Midbrain (tissue), 1 donor: Measurements from ENCODE around the gene MCUB.
A peak's percentile ranks its signal among the peaks of the same experiment; 100 is the strongest.
"Not testable (repeated sequence)": the region's sequence is repeated elsewhere in the genome, so short reads cannot be mapped to it uniquely, and the experiment has no call there.

Experiments
- DNase-seq: peaks from one replicate; lab custom pipeline; 2025; lab: John Stamatoyannopoulos, UW

The MCUB gene, protein sequence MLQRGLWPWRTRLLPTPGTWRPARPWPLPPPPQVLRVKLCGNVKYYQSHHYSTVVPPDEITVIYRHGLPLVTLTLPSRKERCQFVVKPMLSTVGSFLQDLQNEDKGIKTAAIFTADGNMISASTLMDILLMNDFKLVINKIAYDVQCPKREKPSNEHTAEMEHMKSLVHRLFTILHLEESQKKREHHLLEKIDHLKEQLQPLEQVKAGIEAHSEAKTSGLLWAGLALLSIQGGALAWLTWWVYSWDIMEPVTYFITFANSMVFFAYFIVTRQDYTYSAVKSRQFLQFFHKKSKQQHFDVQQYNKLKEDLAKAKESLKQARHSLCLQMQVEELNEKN

DNA sequence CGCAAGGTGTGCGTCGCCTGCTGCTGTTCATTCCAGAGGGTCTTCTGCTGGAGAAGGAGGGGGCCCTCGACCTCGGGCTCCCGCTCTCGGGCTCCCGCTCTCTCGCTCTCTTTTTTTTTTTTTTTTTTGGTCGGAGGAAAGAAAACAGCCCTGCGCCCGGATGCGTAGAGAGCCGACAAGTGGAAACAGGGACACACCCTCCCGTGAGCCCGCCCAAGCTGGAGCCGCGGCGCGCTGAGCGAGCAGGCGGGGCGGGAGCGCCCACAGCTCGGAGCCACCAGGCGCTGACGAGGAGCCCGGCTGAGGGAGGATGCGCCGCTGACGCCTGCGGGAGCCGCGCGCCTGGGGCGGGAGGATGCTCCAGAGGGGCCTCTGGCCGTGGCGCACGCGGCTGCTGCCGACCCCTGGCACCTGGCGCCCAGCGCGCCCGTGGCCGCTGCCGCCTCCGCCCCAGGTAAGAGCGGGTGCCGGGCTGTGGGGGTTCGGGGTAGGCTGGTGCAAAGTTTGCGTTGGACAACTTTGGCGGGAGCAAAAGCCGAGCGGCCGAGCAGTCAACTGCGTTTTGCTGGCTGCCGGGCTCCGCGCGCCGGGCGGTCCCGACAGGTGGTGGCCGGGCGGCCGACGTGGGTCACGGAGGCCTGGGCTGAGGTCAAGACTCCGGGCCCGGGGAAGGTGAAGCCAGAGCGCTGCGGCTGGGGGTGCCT lies at the start of gene MCUB:
Gene MCUB (plus strand): TSS at position 264 of the 704 bp plus-strand sequence. CDS start 92 bp downstream, at position 356.
- DNase-seq = peak; percentile 68

DNA sequence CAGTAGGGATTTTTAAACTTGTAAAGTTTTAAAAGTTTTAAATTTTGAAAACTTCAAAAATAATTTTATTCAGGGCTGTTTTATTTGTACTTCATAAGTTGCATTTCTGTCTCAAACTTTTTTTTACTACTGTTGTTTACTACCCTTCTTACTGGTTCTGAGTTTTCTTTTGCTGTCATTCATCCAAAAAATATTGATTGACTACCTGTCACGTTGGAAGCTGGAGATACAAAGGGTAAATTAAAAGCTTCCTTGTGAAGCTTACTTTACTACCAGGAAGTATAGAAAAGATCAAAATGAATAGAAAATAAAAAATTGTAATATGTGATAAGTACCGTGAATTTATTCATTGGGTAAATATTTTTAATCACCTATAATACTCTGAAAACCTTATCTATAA lies 49.4 kb upstream of the MCUB start:
- DNase-seq = no peak

DNA sequence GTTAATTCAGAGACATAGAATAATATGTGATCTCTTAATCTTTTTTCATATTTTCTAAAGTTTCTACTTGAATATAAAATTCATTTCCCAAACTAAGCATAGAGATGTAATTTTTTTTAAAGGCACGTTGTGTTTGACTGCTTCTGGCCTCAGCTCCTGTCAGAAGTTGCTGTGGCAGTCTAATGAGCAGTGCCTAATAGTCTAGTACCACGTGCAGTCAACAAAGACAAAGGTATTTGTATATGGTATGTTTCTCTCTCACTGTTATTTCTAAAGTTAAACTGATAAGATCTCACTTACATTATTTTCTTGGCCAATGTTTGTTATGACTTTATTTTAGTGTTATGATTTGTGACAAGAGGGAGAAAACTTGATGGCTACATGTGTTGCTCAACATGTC lies 48.6 kb upstream of the MCUB start:
- DNase-seq = no peak

DNA sequence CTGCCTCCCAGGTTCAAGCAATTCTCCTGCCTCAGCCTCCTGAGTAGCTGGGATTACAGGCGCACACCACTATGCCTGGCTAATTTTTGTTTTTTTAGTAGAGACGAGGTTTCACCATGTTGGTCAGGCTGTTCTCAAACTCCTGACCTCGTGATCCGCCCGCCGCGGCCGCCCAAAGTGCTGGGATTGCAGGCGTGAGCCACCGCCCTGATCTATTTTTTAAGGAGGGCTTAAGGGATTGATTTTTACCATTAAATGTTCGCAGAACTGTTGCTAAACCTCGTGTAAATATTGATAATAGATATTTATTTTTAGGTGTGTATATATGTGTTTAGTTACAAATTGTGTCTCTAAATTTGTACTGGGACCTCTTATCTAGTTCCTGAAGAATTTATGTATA lies 46.7 kb upstream of the MCUB start:
- not testable (repeated sequence) for DNase-seq

DNA sequence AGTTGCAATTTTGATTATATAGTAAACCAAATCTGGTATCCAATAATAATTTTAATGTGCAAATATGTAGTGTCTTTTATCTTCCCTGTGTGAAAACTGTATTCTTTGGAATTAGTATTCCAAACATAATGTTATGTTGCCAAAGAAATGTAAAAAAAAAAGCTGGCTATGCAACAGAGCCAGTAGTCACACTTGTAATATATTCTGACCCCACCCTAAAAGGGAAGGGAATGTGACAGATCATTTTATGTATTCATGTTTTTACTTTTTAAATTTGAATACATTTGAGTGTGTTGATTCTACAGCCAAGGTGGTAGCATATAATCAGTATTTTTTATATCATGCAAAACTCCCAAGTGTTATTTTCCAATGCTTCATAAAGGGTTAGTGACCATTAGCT lies 27.9 kb upstream of the MCUB start:
- DNase-seq = no peak

DNA sequence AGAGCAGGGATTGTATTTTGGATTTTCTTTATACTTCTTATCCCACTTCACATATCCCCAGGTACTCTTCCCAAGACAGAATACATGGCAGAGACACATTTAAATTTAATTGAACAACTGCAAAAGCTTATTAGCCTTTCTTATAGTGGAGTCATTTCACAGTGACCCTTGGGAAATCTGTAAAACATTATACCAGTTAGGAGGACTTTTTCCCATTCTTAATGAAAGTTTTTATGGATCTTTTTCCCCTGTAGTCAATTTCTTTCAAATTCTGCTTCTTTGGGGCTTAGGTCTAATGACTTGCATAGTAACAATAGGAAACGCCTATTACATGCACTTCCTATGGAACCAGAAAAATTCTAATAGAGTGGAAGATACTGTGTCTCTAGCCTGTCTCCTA lies 14.6 kb upstream of the MCUB start:
- DNase-seq = no peak

DNA sequence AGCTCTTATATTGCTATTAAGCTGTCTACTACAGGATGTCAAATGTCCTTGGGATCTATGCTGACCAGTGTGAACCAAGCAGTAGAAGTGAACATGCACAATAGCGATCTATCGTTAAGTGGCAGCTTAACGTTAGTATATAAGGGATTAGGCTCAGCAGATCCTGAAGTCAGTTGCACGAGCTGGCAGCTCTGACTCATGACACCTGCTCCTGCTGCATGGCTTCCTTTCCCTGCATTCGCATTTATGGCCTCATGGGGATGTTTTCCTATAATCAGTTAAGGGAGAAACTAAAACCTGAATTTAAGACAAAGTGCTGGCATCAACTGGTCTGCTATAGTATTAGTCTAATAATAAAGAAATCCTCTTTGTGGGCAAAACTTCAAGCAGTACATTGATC lies 12.7 kb upstream of the MCUB start:
- DNase-seq = no peak

DNA sequence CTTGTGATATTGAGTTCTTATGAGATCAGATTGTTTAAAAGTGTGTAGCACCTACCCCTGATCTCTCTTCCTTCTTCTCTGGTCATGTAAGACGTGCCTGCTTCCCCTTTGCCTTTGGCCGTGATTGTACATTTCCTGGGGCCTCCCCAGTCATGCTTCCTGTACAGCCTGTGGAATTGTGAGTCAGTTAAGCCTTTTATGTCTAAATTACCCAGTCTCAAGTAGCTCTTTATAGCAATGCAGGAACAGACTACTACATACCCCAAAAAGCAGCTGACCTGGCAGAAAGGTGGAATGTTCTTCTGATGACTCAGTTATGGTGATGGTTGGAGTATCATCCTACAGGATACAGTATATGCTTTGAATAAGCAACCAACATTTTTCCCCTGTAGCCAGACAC lies 11.4 kb upstream of the MCUB start:
- DNase-seq = no peak

DNA sequence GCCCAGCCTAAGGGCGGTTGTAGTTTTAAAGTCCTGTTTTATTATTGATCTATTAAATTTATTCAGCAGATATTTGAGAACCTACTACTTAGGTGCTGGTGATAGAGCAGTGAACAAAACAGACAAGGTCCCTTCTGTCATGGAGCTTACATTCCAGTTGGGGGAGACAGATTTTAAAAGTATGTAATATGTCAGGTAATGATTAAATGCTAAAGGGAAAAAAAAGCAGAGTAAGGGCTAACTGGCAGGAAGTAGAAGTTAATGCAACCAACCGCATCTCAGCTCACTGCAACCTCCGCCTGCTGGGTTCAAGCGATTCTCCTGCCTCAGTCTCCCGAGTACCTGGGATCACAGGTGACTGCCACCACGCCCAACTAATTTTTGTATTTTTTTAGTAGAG lies 7.8 kb upstream of the MCUB start:
- no peak for DNase-seq

DNA sequence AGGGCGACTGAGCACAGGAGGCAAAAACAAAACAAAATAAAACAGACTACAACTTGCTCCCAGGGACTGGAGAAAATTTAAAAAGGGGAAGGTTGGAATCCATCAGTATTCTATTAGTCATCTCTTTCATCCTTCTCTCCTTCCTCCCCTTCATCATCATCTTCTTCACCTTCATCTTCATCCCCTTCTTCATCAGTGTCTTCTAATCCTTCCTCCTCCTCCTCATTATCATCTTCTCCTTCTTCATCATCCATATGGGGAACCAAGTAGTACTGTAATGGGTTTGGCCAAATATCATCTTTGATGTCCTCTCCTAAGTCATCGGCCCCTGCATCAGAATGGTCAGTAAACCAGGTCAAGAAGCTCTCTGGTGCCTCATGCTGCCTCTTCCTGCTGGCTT lies 6.9 kb upstream of the MCUB start:
- no peak for DNase-seq

DNA sequence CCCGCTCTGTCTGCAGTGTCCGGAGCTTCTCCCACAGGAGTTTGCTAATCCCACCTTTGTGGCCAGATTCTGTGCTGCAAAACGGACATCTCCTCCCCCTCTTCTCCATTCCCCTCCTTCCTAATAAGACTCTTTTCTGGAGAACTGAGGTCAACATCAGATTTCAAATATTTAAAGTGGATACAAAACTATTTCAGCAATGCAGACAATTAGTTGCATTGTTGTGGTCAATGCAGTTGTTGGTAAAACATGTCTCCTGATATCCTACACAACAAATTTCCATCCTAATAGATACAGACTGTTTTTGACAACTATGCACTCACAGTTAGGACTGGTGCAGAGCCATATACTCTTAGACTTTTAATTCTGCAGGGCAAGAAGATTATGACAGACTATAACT lies 5.1 kb upstream of the MCUB start:
- DNase-seq = no peak

DNA sequence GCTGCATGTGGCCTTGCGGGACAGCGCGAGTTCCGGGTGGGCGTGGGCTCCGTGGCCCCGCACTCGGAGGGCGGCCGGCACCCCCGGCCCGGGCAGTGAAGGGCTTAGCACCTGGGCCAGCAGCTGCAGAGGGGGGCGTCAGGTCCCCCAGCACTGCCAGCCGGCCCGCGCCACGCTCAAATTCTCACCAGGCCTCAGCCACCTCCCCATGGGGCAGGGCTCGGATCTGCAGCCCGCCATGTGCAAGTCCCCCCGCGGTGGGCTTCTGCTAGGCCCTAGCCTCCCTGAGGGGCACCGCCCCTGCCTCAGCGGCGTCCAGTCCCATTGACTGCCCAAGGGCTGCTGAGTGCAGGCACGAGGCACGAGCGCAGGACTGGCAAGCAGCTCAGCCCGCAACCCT lies 2.6 kb upstream of the MCUB start:
- no peak for DNase-seq

DNA sequence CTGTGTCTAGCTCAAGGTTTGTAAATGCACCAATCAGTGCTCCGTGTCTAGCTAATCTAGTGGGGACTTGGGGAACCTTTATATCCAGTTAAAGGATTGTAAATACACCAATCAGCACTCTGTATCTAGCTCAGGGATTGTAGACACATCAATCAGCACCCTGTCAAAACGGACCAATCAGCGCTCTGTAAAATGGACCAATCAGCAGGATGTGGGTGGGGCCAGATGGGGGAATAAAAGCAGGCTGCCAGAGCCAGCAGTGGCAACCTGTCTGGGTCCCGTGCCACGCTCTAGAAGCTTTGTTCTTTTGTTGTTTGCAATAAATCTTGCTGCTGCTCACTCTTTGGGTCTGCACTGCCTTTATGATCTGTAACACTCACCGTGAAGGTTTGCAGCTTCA lies 2.0 kb upstream of the MCUB start:
- not testable (repeated sequence) for DNase-seq

DNA sequence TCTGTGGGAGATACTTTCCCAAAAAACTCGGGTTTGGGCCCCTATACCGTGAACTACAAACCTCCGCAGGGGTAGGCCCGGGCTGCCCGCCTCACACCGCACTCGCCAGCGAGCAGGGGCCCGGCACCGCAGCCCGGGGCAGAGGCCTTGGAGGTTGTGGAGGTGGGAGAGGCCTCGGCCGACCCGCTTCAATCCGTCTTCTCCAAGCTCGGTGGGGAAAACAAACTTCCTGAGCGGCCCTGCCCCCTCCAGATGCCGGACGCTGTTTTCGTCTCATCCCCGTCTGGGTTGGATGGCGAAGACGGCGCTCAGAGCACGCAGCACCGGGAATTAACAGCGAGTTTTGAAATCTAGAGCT lies 442 bp upstream of the MCUB start:
- DNase-seq = no peak

DNA sequence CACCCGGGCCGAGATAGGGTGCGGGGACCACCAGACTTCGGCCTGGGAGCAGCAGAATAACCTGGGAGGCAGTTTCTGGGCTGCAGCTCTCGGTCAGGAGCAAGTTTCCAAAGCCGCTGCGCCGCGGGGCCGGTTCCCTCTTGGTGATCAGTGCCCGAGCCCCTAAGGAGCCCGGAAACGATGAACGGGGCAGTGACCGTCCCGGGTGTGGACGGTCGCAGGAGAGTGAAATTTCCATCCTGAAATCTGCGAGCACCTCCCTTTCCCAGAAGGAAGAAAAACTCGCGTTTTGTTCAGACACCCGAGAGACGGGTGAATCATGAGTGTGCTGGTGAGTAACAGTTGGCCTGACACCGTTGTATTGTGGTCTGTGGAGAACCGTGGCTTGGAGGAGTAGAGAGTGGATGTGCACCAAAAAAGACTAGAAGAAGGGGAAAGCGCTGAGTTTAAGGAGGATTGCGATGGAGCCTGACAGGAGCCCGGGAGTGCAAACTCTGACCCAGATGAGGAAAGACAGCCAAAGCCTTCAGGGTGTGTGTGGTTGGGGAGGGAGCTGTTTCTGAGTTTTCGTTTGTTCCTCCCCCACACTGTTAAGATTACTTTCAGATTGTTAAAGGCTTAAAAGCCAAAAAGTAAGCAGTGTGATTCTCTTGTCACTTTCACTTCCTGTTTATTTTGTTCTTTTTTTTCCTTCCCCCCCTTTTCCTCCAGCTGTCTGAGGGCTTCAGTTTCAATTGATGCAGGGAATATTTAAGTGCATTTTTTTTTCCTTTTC lies 828 bp downstream of the MCUB start:
- peak; percentile 27 for DNase-seq

DNA sequence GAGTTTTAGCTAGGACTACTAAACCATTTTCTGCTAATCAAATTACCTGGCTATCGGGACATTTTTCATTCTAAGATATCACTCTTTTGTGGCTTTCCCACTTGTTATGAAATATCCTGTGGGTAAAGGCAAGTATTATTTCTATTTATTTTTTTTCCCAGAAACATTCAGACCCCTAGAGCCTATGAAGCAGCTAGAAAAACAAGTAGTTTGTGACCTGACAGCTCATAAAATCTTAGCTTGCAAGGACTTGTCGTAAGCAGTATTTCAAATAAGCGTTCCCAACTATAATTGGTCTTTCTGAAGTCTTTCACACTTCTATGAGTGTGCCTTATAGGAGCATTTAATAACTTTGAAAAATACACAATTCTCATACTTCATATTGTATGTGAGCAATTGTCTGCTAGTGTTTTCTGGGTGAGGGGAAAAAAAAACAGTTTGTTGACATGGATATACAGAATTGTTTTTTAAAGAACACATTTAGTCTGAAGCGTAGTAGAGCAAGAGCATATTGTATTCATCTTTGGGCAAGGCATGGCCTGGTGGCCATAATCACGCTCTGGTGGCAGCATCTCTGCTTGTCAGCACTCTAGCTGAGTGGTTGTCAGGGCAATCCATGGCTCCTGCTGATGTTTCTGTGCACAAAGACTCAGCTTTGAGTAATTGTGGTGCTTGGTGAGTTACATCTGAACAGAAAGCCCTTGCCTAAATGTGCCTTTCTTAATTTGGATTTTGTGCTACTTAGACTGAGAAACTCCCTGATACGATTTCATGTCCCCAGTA lies 2.6 kb downstream of the MCUB start:
- no peak for DNase-seq

DNA sequence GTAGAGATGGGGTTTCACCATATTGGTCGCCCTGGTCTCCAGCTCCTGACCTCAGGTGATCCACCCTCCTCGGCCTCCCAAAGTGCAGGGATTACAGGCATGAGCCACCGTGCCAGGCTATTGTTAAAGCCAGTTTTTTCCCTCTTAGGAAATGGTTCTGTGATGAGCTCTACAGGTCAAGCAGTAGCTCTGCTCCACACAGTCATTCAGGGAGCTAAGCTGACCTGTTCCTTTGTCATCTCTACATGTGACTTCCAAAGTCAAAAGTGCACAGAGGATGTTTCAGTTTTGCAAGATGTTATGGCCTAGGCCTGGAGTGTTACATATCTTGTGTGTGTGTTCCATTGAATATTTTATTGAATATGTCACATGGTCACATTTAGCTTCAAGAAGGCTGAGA lies 11.4 kb downstream of the MCUB start:
- no peak for DNase-seq

DNA sequence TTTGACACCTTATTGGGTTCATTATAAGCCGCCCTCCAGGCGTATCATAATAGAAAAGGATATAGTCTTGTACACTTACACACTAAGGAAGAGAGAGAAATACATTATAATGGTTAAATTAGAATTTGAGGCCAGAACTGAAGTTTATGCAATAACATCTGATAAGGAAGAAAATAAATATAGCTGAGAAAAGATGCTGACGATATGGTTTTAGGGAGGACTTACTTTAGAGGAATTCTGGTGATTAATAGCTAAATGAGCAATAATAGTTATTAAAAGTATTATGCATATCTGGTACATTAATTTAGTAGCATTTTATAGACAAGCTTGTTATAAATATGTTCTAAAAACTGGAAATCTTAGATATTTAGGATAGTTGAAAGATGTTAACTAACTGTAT lies 12.1 kb downstream of the MCUB start:
- DNase-seq = no peak

DNA sequence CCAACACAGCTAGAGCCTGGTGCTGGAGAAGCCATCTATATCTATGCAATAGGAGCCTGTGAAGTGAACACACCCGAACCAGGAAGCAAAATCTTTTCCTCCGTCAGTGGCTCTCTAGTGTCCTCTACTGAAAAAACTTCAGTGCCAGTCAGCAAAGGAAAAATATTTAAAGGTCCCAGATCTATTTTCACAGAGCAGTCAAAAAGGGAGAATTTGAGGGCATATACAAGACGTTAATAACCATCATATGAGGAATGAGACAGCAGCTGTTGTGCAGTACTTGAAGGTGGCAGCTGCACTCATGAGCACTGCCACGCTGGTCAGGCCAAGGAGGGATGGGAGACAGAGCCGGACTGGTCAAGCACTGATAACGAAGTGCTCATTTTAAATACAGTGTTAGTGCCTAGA lies 14.4 kb downstream of the MCUB start:
- DNase-seq = no peak

DNA sequence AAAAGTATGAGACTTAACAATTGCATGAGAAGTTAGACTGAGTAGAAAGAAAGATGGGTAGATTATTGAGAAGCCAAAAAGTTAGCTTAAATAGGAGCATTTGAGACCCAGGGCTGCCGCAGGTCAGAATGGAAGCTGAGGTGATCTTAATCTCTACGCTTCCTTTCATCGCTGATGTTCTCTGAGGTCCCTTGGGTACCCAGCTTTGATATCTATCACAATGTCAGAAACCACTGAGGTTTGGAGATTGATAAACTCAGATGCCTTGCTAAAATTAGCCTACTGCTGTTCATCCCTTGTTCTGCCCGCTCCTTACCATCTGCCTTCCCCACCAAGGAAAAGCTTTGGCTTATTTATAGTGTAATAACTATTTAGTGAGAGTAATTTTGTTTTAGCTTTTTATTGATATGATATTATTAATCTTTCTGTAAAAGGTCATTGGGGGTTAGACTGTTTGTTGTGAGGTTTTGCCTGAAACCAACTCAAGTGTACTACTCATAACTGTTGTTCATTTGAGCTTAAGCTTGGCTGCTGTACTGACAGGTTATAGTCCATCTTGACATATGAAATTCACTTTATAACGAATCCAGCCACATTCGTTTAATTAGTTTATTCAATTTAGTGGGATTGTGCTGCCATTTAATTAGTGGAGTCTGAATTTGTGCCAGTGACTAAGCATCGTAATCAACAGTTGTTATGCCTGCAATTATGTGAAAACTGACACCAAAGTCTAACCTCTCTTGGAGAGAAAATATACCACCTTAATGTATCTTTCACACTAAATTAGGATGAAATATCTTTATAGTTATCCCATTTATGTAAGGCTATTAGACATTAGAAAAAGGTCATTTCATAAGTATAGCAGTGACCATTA lies 15.1 kb downstream of the MCUB start:
- DNase-seq = no peak

DNA sequence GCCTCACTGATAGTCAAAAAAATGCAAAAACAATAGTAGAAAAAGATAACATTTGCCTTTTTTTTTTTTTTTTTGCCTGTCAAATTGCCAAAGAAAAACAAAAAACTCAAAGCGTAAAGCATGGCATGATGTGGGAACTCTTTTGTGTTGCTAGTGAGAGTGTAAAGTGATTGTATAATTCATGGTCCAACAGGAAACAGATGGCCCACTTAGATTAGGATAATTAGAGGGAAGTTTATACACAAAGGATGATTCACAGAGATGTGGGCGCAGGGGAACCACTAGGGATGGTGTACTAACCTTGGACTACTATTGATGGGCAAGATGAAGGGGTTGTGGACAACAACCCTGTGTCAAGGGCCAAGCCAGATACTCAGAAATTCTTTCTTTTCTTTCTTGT lies 16.4 kb downstream of the MCUB start:
- DNase-seq = no peak
